Activated CD4-positive, alpha-beta T cell treated with anti-CD3 and anti-CD28 coated beads, Interleukin-2, amount 50 U/mL, for 16 hours (primary cell): ENCODE results near the gene TMEM184C.

Experiments
- DNase-seq: peaks from one replicate; pipeline ENCODE4 v3.0.0-alpha.2; 2020

Gene TMEM184C

DNA sequence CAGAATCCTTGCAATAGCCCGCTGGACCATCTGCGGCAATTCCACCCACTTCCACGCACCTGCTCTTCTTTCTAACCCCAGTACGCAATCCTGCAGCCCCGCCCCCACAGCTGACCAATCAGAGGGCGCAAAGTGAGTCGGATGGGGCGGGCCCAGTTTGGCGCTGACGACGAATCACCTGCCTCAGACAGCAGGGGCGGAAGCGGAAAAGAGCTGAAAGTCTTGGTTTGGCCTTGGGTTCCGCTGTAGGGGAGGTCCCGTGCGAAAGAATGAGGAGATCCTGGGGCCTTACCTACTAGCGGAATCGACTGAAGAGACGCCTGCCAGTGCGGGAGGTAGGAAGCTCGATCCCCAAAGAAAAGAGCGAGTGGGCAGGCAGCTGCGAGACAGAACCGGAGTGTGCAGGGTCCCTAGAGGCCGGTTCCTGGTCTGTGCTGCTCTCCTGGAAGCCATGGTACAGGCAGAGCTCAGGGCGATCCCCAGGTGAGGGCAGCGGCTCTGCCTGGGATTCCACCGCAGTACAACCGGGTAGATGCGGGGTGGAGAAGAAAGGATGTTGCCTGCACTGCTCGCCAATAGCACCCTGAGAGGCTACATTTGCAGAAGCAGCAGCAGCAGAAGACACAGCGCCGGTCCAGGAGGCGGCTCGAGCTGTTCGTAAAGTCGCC lies at the start of gene TMEM184C:
TMEM184C (plus strand) TSS at position 225 of the 668 bp plus-strand sequence. CDS start 560 bp downstream, outside the sequence.
- DNase-seq, result peak; percentile 98

DNA sequence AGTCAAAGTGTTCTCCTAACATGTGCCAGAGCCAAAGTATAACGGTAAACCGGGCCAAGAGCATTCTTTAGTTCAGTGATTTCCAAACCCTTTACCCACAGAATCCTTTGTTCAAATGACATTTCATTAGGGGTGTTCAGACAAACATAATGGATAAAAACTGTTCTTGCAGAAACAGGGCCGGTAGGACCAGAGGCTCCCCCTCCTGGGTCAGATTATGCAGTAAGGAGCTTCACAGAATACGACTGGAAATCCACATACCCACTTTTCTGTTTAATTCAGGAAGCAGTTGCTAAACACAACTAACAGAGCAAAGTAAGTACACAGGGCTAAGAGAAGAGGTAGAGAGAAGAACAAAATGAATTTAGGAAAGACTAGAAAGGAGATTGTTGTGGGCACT lies 46.6 kb upstream of the TMEM184C start:
- no peak for DNase-seq

DNA sequence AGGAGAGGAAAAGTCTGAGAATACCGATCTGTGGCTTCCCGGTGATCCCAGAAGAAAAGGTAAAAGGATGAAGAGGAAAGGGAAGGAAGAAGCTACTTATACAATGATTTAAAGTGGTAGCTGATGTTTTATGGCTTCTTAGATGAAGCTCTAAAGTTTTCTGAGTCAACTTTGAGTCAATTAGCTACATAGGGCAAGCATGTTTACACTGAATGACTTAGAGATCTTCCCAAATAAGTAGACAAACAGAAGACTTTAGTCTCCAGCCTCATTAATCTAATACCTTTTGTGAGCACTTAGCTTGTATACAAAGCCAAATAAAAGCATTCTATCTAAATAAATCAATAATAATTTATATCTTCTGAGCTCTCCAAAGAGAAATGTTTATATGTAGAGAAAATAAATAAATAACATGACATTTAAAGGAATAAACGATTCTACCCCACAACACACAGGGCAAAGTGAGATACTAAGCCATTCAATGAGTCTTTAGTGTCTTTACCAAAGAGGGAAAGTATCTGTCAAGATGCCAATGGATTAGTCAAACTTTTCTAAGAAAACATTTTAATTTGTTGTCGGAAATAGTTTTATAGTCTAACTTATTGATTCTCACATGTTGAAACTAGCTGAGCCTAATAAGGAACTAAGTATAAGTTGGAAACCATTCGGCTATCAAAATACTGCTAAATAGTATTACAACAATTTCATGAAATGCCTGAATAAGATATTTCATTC lies 46.0 kb upstream of the TMEM184C start:
- no peak for DNase-seq

DNA sequence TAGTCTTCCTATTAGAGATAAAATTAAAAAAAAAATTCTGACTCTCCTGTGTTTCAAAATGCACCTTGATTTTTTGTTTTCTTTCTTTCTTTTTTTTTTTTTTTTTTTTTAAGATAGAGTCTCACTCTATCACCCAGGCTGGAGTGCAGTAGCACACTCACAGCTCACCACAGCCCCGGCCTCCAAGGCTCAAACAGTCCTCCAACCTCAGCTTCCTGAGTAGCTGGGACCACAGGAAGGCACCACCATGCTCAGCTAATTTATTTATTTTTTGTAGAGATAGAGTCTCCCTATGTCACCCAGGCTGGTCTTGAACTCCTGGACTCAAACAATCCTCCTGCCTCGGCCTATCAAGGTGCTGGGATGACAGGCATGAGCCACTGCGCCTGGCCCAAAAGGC lies 41.1 kb upstream of the TMEM184C start:
- no peak for DNase-seq

DNA sequence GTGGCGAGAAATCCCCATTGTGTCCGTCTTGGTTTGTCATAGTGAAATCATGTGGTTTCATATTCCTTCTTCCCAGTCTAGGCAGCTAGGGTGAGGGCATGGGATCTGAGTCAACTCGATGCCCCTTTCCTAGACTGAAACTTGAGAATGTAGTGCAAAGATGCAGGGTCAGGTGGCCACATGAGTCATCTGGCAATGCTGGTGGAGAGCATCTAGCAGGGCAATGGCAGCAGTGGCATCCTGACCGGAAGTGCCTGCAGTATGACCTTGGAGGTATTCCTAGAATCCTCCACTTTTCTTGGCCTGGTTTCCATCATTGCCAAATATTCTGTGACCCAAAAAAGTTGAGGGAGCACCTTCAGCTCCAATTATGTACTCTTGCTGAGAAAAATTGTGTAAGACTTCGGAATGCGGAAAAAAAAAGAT lies 39.1 kb upstream of the TMEM184C start:
- peak; percentile 13 for DNase-seq

DNA sequence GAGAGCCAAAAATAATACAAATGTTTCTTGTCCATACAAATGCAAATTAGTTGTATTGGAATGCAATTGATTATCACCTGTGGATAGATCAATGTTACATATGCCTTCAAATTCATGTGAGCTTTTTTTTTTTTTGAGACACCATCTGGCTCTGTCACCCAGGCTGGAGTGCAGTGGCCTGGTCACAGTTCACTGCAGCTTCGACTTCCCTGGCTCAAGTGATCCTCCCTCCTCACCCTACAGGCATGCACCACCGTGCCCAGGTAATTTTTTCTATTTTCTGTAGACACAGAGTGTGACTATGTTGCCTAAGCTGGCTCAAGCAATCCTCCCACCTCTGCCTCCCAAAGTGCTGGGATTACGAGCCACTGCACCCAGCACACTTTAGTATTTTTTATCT lies 38.6 kb upstream of the TMEM184C start:
- no peak for DNase-seq

DNA sequence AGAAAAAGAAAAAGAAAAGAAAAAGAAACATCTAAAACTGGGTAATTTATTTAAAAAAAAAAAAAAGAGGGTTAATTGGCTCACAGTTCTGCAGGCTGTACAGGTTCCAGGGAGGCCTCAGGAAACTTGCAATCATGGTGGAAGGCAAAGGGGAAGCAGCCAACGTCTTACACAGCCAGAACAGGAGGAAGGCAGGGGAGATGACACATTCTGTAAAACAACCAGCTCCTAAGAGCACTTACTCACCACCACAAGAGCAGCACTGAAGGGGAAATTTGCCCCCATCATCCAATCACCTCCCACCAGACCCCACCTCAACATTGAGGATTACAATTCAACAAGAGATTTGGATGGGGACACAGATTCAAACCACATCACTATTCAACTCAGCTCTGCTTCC lies 36.8 kb upstream of the TMEM184C start:
- DNase-seq, result no peak

DNA sequence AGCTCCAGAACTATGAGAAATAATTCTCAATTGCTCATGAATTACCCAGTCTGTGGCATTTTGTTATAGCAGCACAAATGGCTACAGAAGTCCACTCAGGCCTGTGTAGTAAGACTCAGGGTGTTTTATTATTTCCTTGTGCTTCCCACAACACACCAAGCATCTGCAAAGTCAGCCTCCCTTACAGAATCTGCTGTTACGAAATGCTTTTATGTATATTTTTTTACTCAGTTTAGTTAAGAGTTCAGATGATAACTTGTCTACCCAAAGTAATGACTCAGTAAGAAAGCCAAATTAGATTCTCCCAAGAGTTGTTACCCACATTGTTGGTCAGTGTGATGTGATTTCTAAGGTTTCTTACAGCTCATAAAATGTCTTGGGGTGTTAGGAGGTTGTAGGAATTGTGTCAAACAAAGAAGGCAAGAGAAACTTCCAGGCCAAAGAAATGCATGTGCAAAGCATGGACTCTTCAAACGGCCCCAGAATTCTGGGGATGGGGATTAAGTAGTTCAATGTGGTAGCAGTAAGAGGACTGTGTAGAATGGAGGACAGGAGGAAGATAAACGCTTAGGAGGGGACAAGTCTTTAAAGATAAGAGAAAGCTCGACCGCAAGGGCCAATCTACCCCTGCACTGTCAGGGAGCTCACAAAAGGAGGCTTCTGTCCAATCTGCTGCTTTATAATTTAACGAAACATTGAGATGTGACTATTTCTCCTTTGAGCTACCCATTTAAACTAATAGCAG lies 35.4 kb upstream of the TMEM184C start:
- no peak for DNase-seq

DNA sequence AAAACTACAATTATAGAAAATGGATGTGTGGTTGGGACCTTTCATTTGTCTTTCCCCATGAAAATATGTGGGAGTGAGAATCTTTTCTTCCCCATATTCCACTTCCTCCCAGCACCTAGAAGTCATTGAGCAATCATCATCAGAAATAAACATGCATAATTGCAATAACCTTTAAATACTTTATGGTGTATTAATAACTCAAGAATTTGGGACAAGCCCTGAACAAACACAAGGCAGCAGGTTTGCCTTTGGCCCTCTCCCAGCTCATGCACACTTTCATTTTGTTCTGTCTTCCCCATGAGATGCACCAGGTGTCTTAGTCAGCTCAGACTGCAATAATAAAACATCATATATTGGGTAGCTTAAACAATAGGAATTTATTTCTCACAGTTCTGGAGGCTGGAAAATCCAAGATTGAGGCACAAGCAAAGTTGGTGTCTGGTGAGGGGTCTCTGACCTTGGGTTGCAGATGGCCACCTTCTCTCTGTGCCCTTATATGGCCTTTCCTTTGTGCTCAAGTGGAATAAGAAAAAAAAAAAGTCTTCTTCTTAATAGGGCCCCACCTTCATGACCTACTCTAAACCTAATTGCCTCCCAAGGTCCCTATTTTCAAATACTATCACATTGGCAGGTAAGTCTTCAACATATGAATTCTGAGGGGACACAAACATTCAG lies 34.7 kb upstream of the TMEM184C start:
- no peak for DNase-seq

DNA sequence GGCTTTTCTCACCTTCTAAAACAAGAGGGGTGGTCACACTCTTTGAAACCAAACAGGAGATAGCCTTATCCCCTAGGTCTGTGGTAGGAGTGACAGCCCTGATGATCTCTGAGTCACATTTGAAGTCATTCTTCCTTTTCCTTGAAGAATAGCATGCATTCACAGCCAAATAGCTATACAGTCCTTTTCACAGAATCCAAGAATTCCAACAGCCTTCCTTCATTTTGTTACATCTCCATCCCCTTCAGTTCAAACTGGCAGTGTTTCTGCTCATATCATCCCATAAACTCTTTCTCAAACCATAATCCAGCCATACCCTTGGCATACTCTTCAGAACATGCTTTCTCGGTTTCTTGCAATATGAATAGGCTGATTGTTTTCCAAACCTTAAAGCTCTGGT lies 33.3 kb upstream of the TMEM184C start:
- DNase-seq, result no peak

DNA sequence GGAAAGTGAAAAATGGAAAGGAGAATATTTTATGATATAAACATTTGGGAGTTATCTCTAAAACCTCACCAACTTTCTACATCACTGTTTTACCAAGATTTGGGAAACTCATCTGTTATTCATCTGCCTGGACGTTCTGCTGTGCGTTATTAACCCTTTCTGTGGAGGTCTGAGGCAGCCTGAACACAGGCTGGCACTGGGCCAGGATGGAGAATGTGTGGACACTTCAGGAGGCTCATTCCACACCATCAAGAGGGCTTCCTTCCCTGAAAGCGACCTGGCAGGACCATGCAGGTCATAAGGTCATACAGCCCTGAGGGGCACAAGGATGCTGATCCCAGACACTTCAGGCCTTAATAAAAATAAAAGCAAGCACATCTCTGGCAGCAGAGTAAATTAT lies 31.2 kb upstream of the TMEM184C start:
- no peak for DNase-seq

DNA sequence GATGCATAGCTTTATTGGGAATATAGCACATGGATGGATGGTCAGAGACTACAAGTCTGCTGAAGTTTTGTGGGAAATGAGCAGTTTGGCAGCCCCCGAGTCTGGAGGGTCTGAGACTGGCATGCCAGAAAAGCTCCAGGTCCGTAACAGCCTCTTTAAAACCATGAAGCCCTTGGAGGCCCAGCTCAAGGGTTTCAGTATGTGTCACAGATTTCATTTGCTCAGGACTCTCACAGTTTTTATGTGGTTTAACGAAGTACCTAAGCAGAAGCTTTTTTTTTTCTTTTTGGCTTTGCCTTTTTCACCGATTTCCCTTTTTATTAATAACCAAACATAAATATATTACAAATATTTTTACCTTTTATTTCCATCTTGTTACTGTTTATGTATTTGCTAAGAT lies 30.6 kb upstream of the TMEM184C start:
- DNase-seq, result peak; percentile 21

DNA sequence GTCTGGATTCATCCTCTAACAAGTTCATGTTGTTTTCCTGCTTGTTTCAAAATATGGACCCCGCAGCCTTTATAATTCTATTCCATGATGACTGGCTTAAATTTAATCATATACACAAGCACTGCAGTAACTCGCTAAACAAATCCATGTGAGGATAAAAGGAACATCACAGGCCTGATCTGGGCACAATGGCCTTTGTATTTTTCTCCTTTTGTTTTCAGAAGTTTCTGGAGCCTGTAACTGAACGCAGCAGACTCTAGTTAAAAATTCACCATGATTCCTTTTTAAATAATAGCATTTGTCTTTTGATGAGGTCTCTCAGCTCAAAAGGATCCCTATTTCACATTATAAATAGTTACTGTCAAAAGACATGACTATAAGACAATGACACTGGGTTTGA lies 30.2 kb upstream of the TMEM184C start:
- no peak for DNase-seq

DNA sequence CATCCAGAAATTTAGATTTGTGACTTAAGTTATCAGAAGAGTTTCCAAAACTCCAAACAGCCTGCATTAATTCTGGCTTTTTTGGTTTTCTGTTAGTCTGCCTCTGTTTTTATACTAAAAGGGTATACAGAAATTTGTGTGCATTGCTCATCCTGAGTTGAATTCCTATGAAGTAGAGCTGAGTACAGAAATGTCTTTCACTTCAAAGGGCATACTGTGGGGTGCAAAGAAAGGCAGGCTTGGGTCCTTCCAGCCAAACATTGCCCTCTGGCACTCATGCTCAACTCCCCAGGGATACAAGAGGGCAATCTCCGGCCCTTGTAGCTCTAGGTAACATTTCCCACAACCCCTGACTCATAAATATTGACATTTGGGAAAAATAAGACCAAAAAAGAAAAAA lies 27.6 kb upstream of the TMEM184C start:
- no peak for DNase-seq

DNA sequence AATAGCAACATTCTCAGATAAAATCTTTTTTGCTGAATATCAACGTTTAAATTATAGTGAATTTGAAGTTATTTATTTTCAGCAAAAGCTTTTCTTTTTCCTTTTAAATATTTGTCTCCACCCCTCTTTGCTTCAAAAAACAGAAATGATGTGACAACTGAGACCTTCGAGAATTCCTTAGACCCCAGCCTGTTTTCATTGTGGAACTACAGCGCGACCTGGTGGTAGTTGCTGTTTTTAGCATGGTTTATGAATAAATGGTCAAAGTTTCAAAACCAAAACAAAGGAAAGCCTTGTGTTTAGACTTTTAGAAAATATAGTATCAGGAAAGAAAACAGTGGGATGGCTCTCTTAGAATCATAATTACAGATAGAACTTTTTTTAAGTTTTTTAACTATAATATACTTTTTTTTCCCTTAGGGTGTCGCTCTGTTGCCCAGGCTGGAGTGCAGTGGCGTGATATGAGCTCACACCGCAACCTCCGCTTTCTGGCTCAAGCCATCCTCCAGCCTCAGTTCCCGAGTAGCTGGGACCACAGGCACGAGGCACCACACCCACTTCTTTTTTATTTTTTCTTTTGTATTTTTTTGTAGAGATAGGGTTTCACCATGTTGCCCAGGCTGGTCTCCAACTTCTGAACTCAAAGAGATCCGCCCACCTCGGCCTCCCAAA lies 26.8 kb upstream of the TMEM184C start:
- peak; percentile 41 for DNase-seq

DNA sequence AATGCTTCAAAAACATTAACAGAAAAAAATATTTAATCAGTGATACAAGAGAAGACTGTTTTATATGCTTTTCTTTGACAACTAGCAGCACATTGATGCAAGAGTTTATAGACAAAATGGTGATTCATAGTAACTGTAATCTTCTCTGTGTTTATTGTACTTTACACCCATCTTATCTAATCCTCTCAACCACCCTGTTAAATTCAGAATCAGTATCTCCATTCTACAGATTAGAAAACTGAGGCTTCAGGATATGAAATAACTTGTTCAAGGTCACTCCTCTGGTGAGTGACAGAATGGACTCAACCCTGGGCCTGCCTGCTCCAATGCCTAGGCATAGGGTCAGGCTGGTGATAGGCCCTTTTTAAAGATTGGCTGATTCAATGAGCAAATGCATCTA lies 26.1 kb upstream of the TMEM184C start:
- no peak for DNase-seq

DNA sequence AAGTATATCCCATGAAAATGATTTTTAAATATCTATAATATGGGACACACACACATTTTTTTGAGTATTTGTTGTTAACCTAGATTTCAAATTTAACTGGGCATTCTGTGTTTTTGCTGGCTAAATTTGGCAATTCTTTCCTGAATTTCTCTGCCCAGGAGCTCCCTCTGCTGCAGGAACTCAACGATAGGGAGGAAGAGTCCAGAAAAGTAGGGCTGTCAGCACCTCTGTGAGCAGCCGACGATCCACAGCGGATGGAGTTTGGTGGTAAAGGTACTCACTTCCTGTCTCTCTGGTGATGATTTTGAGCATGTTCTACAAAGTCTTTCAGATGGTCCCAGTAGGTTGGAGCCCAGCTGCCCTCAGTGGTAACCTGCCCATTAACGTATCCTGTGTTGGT lies 23.1 kb upstream of the TMEM184C start:
- DNase-seq, result no peak

DNA sequence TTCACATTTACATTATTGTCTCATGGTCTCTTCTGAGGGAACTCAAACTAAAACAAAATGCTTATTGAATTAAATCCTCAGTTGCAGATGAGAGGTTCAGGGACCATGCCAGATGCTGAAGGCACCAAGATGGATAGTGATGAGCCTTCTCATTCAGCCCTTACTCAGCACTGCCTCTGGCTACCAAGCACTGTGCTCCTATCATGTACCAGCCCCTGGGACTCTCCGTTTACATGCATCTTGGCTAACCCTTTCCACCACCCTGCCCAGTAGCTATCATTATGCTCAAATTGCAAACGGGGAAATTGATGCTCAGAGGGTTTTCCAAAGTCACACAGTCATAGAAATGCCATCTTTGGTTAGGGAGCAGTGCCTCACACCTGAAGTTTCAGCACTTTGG lies 22.6 kb upstream of the TMEM184C start:
- no peak for DNase-seq

DNA sequence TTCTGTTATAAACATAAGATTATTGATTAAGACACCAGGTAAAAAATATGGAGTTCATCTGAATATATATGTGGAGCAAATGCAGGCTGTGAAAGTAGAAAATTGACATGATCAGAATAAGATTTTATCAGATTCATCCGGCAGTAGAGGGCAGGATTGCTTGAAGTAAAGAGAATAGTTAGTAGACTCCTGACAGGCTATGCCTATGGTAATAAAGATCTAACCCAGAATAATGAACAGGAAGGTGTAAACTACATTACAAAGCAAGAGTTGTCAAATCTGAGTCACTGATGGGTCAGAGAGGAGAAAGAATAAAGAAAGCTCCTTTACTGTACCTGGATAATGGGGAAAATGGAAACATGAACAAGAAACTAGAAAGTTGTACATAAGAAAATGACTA lies 20.8 kb upstream of the TMEM184C start:
- no peak for DNase-seq

DNA sequence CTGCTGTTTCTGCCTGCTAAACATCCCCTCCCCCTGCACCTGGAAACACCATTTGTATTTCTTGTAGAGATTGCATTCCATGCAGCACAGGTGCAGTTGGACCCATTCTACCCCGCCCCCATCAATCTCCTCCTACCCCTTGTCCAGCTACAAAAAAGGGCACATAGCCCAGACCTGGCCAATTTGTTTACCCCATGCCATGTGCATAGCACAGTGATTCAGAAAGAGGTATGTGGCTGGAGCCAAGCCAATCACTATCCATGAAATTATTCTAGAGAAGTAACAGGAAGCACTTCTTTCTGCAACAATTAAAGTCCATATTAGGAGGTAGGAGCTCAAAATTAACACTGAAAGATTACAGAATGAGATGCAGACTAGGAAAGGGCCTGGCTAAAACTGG lies 20.2 kb upstream of the TMEM184C start:
- DNase-seq, result no peak

DNA sequence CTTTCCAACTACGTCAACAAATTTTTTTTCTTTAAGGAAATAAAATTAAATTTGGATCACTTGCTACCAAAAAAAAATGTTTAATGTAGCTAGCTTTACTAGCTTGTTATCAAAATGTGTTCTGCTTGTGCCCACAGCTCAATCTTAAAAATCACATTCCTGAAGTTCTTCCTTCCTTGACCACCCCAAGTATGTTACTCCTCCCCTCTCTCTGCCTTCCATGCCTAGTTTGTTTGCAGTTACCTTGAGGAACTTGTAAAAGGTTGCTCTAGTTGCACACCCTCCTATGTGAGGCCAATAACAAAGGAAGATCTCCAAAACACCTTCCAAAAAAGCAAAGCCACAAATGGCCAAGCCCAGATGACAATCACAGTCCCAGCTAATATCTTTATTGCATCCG lies 19.6 kb upstream of the TMEM184C start:
- no peak for DNase-seq

DNA sequence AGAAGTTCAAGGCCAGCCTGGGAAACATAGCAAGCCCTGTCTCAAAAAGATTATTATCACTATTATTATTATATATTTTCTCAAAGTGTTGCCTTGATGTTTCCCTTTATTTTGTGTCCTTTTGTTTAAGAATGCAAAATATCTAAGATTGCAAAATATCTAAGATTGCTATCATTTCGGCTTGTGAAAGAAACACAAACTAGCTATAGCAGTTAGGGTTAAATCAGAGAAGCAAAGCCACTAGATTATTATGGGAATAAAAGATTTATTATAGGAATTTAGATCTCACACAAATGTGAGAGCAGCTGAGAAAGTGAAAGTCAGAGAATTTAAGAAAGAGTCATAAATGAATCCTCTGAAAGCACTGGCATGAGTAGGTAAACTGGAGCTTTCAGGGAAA lies 18.0 kb upstream of the TMEM184C start:
- no peak for DNase-seq

DNA sequence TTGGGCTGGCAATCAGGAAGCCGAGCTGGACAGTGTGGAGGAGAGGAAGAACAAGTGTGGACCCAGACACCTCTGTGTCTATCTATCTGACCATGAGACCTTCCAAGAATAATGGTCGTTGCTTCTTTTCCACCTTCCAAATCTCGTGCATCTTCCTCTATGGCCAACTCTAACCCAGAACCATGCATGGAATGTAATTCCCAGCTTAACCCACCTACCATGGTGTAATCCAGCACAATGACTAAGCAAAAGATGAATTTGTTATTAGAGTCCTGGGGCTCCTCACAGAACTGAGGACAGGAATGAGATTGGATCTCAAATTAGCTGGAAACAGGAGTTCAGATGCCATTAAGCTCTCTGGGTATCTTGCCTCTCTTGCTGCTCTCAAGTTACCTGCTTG lies 17.4 kb upstream of the TMEM184C start:
- no peak for DNase-seq
